ENCODE measurements around the gene TFEB.

The TFEB gene

DNA sequence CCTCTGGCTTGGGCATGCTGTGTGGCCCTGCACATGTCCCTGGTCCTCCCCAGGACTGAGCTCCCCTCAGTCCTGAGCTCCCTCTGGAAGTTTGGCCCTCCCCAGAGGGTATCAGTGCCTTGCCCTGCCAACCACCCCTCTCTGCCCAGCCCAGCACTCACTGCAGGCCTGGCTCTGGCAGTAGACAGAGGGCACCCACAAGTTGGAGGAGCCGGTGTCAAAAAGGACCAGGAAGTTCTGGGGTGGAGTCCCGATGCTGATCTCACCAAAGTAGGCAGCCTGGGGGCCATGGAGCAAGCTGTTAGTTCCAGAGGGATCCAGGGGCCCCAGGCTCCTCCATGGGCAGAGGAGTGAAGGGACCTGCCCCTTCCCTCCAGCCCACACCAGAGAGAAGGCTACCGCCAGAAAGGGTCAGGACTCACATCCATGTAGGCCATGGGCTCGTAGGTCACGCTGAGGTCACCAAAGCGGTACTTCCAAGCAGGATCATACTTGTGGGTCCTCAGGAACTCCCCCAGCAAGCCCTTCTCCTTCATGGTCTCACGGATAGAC is 8.9 kb upstream of the TFEB start:
- Histone ChIP-seq H3K4me1 (ENCODE audit: insufficient read depth, low read length) (no peaks in the 10 kb centered on the region), H3K9ac (ENCODE audit: low read depth, low read length) (no peak overlapping the region), H3K27me3 (ENCODE audit: insufficient read depth, low read length) (no peaks in the 10 kb centered on the region), H3K4me3 (ENCODE audit: low read length) (no peak overlapping the region), H3K27ac (ENCODE audit: low read length) (no peak overlapping the region), H3K36me3 (ENCODE audit: insufficient read depth, low read depth, low read length) (no peaks in the 10 kb centered on the region), H3K9me3 (ENCODE audit: insufficient read depth, low read depth, low read length) (no peaks in the 10 kb centered on the region)

DNA sequence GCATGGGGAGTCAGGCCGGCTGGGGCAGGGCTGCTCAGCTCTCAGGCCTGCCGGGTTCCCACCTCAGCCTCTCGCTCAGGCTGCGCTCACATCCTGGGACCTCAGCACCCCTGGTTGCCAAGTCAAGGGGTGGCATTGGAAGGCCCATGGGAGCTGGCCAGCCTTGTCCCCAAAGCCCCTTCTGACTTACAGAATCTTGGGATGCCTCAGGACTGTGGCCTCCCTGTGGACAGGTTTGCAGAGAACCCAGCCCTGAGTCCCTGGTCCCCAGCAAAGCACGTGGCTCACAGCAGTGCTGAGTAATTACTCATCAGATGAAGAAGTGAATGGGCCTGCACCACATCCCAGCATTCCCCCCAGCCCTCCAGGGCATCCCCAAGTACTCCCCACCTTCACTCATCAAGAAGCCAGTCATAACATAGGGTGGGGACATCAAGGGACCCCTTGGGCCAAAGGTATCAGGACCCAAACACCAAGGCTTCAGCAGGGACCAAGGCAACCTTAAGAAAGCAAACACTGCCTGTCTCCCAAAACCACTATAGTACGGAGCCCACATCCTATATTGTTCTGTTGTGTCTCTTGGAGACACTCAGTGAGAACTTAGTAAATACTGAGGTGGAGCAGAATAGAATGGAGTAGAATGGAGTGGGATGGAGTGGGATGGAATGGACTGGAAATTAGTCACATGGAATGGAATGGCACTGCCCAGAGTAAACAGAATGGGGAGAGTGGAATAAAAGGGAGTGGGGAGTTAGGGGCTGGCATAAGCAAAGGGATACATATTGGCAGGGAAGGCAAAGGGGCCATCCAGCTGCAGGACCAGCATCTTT is 8.2 kb upstream of the TFEB start:
- Histone ChIP-seq H3K9ac (ENCODE audit: low read depth, low read length) (no peak overlapping the region), H3K9me3 (ENCODE audit: insufficient read depth, low read depth, low read length) (no peaks in the 10 kb centered on the region), H3K27me3 (ENCODE audit: insufficient read depth, low read length) (no peaks in the 10 kb centered on the region), H3K4me1 (ENCODE audit: insufficient read depth, low read length) (no peaks in the 10 kb centered on the region), H3K27ac (ENCODE audit: low read length) (no peak overlapping the region), H3K4me3 (ENCODE audit: low read length) (no peak overlapping the region), H3K36me3 (ENCODE audit: insufficient read depth, low read depth, low read length) (no peaks in the 10 kb centered on the region)

DNA sequence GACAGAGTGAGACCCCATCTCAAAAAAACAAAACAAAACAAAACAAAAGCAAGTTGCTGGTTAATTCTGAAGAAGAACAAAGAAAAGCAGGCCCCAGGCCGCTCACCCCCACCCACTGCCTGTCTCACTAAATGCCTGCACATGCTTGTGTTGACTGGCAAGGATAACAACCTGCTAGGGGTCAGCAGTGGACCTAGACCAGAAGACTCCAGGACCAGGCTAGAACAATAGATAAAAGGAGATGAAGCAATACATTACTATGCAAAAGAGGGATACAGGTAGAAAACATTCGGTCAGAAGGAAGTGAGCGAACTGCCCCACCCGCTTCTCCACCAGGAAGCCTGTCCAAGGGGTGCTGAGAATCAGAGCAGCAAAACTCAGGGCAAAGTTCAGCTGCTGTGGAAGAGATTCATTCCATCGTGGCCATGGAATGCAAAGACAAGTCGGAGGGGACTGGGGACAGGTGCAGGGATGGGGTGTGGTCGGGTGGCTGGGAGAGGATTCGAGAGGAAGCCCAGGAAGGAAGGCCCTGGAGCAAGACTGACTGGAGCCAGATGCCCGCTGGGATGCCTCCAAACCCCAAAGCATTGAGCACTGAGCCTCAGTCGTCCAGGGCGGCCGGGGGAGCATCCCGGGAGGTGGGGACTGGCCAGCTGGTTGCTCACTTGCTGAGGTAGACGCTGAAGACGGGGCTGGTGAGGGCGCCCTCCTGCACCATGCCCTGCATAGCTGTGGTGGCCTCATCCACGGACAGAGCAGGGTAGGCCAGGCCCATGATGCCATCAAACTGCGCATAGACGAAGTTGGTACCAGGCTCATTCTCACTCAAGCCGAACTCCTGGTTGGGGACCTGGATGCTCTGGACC is 6.5 kb upstream of the TFEB start:
- no peak overlapping the region for H3K27ac ChIP-seq (ENCODE audit: low read length)
- no peak overlapping the region for H3K9ac ChIP-seq (ENCODE audit: low read depth, low read length)
- H3K4me3 ChIP-seq (ENCODE audit: low read length): no peak overlapping the region
- no peaks in the 10 kb centered on the region for H3K27me3 ChIP-seq (ENCODE audit: insufficient read depth, low read length)
- H3K36me3 ChIP-seq (ENCODE audit: insufficient read depth, low read depth, low read length): no peaks in the 10 kb centered on the region
- H3K9me3 ChIP-seq (ENCODE audit: insufficient read depth, low read depth, low read length): no peaks in the 10 kb centered on the region
- H3K4me1 ChIP-seq (ENCODE audit: insufficient read depth, low read length): no peaks in the 10 kb centered on the region

DNA sequence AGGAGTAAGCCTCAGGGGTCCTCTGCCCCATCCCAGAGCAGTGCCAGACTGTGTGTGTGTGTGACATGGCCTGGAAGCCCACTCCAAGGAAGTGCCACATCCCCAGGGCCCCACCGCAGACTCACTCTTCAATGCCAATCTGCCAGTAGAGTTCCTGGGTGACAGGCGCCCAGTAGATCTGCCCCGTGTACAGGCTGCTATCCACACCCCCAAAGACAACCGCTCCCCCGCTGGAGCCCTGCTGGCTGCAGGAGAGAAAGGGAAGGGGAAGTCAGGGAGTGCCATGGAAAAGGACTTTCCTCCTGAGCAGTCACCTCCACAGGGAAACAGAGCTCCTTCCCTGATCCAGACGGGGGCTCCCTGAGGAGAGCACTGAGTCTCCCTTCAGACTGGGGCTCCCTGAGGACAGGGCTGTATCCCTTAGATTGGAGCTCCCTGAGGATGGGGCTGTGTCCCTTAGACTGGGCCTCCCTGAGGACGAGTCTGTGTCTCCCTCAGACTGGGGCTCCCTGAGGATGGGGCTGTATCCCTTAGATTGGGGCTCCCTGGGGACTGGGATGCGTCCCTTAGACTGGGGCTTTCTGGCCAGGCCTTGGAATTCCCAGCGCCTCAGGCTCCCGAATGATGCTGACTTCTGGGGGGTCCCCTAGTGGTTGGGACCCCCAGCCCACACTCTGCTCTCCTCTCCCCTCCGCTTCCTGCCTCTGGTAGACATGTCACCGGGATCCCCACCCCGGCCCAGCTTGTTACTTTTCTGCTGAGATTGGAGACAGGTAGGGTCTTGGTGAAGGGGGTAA is 5.2 kb upstream of the TFEB start:
- H3K27ac ChIP-seq (ENCODE audit: low read length): no peak overlapping the region
- no peaks in the 10 kb centered on the region for H3K27me3 ChIP-seq (ENCODE audit: insufficient read depth, low read length)
- H3K4me3 ChIP-seq (ENCODE audit: low read length): no peak overlapping the region
- peaks cover 4% of the 10 kb centered on the region; the same call in 1 of the 2 replicates for H3K4me1 ChIP-seq (ENCODE audit: insufficient read depth, low read length)
- H3K36me3 ChIP-seq (ENCODE audit: insufficient read depth, low read depth, low read length): no peaks in the 10 kb centered on the region
- H3K9me3 ChIP-seq (ENCODE audit: insufficient read depth, low read depth, low read length): no peaks in the 10 kb centered on the region
- H3K9ac ChIP-seq (ENCODE audit: low read depth, low read length): no peak overlapping the region

DNA sequence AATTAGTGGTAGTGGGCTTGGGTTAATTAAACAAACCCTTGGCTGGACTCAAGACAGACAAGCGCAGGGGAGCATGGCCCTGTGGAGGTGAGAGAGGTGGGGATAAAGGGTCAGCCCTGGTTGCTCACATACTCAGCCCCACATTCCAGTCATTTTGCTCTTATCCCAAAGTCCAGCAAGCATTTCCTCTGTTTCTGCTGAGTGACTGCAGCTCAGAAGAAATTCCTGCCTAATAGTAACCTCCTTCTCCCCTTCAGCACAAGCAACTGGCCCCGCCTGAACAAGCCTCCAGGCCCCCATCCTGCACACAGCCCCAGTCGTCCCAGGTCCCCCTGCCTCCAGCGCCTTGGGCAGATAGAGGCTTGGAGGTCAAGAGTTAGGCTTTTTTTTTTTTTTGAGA is 3.6 kb upstream of the TFEB start:
- Histone ChIP-seq H3K9me3 (ENCODE audit: insufficient read depth, low read depth, low read length) (no peaks in the 10 kb centered on the region), H3K4me3 (ENCODE audit: low read length) (no peak overlapping the region), H3K4me1 (ENCODE audit: insufficient read depth, low read length) (peaks cover 4% of the 10 kb centered on the region; the same call in 1 of the 2 replicates), H3K36me3 (ENCODE audit: insufficient read depth, low read depth, low read length) (no peaks in the 10 kb centered on the region), H3K27ac (ENCODE audit: low read length) (no peak overlapping the region), H3K9ac (ENCODE audit: low read depth, low read length) (no peak overlapping the region), H3K27me3 (ENCODE audit: insufficient read depth, low read length) (no peaks in the 10 kb centered on the region)

DNA sequence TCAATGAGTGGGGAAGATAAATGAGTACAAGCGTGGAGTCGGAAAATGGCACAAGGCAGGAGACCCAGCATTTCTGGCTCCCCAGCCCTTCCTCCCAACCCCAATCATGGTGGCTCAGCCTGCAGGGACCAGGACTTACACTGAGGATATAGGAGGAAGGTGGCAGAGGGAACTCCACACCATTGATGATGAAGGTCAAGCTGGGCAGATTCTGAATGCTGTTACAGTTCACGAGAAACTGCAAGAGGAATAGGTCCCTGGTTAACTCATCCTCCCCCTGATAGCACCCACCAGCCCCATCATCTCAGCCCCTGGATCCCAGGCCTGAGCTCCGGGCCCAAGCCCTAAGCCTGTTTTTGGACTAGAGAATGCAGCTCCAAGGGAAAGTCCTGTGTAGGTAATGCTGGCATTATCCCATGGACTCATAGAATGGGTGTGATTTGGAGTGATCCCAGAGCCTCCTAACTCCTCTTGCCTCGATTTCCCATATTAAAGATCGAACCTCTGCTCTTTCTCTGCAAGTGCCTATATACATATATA is 2.3 kb upstream of the TFEB start:
- Histone ChIP-seq H3K4me3 (ENCODE audit: low read length) (no peak overlapping the region), H3K9ac (ENCODE audit: low read depth, low read length) (no peak overlapping the region), H3K9me3 (ENCODE audit: insufficient read depth, low read depth, low read length) (no peaks in the 10 kb centered on the region), H3K27me3 (ENCODE audit: insufficient read depth, low read length) (peaks cover 12% of the 10 kb centered on the region), H3K4me1 (ENCODE audit: insufficient read depth, low read length) (peaks cover 9% of the 10 kb centered on the region), H3K36me3 (ENCODE audit: insufficient read depth, low read depth, low read length) (no peaks in the 10 kb centered on the region), H3K27ac (ENCODE audit: low read length) (no peak overlapping the region)

DNA sequence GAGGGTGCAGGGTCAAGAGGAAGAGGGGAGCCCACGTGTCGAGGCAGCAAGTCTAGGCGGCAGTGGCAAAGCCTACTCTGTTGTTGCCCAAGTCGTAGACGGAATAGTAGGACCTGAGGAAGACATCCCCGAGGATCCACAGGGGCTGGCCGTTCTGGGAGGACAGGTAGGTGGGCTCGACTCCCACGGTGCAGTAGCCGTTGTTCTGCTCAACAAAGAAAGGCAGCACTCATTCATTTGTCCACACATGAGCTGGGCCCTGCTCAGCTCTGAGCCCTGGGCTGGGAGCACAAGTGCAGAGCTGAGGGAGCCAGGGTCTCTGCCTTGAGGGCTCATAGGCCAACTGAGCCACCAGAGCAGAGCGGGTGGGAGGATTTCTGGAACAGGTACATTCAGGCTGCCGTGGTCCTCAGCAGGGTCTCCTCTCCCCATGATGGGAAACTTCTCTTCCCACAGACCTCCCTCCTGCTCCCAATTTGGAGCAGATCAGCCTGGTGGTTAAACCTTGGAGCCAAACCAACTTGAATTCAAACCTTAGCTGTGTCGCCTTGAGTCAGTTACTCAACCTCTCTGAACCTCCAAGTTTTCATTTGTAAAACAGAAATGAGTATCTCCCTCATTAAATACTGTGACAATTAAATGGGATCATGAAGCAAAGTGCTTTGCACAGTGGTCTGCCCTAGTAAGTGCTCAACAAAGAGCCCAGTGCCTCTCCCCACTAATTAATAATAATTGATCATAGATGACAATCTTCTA is 1.6 kb upstream of the TFEB start:
- Histone ChIP-seq H3K27ac (ENCODE audit: low read length) (no peak overlapping the region), H3K9ac (ENCODE audit: low read depth, low read length) (no peak overlapping the region), H3K4me3 (ENCODE audit: low read length) (no peak overlapping the region), H3K36me3 (ENCODE audit: insufficient read depth, low read depth, low read length) (no peaks in the 10 kb centered on the region), H3K27me3 (ENCODE audit: insufficient read depth, low read length) (peaks cover 19% of the 10 kb centered on the region), H3K9me3 (ENCODE audit: insufficient read depth, low read depth, low read length) (no peaks in the 10 kb centered on the region), H3K4me1 (ENCODE audit: insufficient read depth, low read length) (peaks cover 13% of the 10 kb centered on the region)

DNA sequence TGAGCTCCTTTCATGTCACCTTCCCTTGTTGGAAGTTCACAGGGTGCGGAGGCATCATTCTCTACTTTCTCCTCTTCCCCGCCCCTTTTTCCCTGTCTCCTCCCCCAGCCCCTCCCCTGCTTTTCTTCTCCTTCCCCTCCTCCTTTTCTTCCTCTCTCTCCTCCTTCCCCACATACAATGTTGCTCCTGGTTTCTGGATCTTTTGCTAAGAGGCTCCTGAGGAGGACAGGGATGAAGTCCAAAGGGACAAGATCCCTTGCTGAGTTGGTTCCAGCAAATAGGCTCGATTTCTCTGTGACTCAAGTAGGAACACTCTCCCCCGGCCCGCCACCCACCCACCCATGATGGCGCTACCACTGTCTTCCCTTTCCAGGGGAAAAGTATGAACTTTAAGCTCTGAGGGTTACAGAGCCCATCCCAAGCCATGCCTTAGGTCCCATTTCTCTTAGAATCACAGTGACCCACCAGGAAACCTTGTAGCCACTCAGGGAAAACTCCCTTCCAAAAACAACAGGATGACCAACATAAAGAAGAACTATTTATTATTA is 852 bp upstream of the TFEB start:
- peak overlapping the region; percentile 48 for H3K4me3 ChIP-seq (ENCODE audit: low read length)
- peaks cover 23% of the 10 kb centered on the region for H3K27me3 ChIP-seq (ENCODE audit: insufficient read depth, low read length)
- H3K9me3 ChIP-seq (ENCODE audit: insufficient read depth, low read depth, low read length): no peaks in the 10 kb centered on the region
- H3K9ac ChIP-seq (ENCODE audit: low read depth, low read length): no peak overlapping the region
- no peaks in the 10 kb centered on the region for H3K36me3 ChIP-seq (ENCODE audit: insufficient read depth, low read depth, low read length)
- H3K4me1 ChIP-seq (ENCODE audit: insufficient read depth, low read length): peaks cover 13% of the 10 kb centered on the region
- no peak overlapping the region for H3K27ac ChIP-seq (ENCODE audit: low read length)

DNA sequence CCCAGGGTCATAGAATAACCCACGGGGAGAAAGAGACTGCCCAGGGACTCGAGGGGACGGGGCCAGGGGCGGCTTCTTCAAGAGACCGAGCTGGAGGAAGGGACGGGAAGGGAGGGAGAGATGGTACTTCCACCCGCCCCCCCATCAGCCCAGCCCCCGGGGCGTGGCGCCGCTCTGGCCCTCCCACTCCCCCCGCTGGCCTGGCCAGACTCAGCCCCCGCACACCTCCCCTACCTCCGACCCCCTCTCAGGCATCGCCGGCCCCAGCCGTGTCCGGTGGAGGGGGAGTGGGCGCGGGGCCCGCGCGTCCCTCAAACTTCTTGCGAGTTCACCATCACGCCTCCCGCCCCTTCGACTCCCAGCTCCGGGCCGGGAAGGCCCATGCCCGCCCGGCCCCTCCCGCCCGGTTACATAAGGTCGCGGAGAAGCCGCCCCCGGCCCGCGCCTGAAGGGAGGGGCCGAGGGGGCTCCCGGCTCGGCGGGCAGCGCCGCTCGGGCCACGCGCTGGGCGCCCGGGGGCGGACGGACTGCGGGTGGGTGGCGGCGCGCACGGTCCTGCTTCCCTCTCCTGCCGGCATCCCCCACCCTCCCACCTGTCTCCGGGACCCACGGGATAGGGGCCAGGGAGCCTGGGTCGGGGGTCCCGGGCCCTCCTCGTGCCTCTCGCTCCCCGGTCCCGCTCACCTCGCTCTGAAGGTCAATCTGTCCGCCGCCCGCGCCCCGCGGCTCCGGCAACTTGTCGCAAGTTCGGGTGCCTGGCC is 562 bp downstream of the TFEB start:
- no peak overlapping the region for H3K9ac ChIP-seq (ENCODE audit: low read depth, low read length)
- H3K27me3 ChIP-seq (ENCODE audit: insufficient read depth, low read length): peaks cover 23% of the 10 kb centered on the region
- H3K4me1 ChIP-seq (ENCODE audit: insufficient read depth, low read length): peaks cover 23% of the 10 kb centered on the region
- no peaks in the 10 kb centered on the region for H3K9me3 ChIP-seq (ENCODE audit: insufficient read depth, low read depth, low read length)
- H3K27ac ChIP-seq (ENCODE audit: low read length): no peak overlapping the region
- H3K4me3 ChIP-seq (ENCODE audit: low read length): peak overlapping the region; percentile 57; the same call in 1 of the 2 replicates
- no peaks in the 10 kb centered on the region for H3K36me3 ChIP-seq (ENCODE audit: insufficient read depth, low read depth, low read length)

All from iPS-20b (cell line).